GM23338 (cell line): ENCODE results near the gene NDUFB6. TPM values are rescaled to one million over a fixed set of nuclear protein-coding genes. Genes with fewer than 3 reads are reported as not detected.

Source experiments
- ATAC-seq: fragments of 200-7000 bp; cut with Tn5 transposase; 3 replicates; pipeline ENCODE4 v1.9.1; 2020
- DNase-seq: peaks from one replicate; pipeline ENCODE4 v3.0.0-alpha.2; 2015; ENCODE audit warnings: low spot score
- H2AFZ ChIP-seq: fragments of 200-600 bp; sonication (generic); 2 replicates; pipeline ENCODE4 v1.8.0; 2016; ENCODE audit warnings: antibody characterized with exemption, mild to moderate bottlenecking, moderate library complexity
- H3F3A ChIP-seq: fragments of 200-600 bp; sonication (generic); replicated peaks from 2 replicates; pipeline ENCODE4 v1.8.0; 2017; ENCODE audit warnings: antibody characterized with exemption, mixed run types, low read depth
- H3K27ac ChIP-seq: fragments of 200-600 bp; sonication (generic); 2 replicates; pipeline ENCODE4 v1.6.1; 2016; ENCODE audit warnings: low read depth
- H3K27me3 ChIP-seq: fragments of 200-600 bp; sonication (generic); 2 replicates; pipeline ENCODE4 v1.8.0; 2016; ENCODE audit warnings: mild to moderate bottlenecking, mixed run types, moderate library complexity; ENCODE audit not compliant: insufficient read depth
- H3K36me3 ChIP-seq: fragments of 200-600 bp; sonication (generic); 2 replicates; pipeline ENCODE4 v1.8.0; 2016; ENCODE audit warnings: mild to moderate bottlenecking; ENCODE audit not compliant: insufficient read depth
- H3K4me1 ChIP-seq: fragments of 200-600 bp; sonication (generic); 2 replicates; pipeline ENCODE4 v1.8.0; 2016; ENCODE audit warnings: mild to moderate bottlenecking, moderate library complexity; ENCODE audit not compliant: insufficient read depth
- H3K4me2 ChIP-seq: fragments of 200-600 bp; sonication (generic); 2 replicates; pipeline ENCODE4 v1.7.1; 2017; ENCODE audit warnings: mixed run types
- H3K4me3 ChIP-seq: fragments of 200-600 bp; sonication (generic); 2 replicates; pipeline ENCODE4 v1.6.1; 2016; ENCODE audit warnings: mixed run types
- H3K79me2 ChIP-seq: fragments of 200-600 bp; sonication (generic); replicated peaks from 2 replicates; pipeline ENCODE4 v1.8.0; 2017; ENCODE audit warnings: mild to moderate bottlenecking; ENCODE audit not compliant: insufficient read depth
- H3K9me2 ChIP-seq: fragments of 200-600 bp; sonication (generic); 2 replicates; pipeline ENCODE4 v1.8.0; 2017; ENCODE audit not compliant: insufficient read depth
- H4K20me1 ChIP-seq: fragments of 200-600 bp; sonication (generic); replicated peaks from 2 replicates; pipeline ENCODE4 v1.8.0; 2017; ENCODE audit warnings: mild to moderate bottlenecking; ENCODE audit not compliant: insufficient read depth
- H3K27ac Mint-ChIP-seq: 2 replicates; pipeline ENCODE4 v1.8.0; 2020; ENCODE audit warnings: inconsistent platforms, mild to moderate bottlenecking, moderate library complexity, mixed read lengths
- H3K27me3 Mint-ChIP-seq: 3 replicates; pipeline ENCODE4 v1.8.0; 2022; ENCODE audit warnings: low read depth, mild to moderate bottlenecking, moderate library complexity, mixed read lengths, inconsistent platforms; ENCODE audit not compliant: insufficient read depth, poor library complexity
- H3K36me3 Mint-ChIP-seq: 3 replicates; pipeline ENCODE4 v1.8.0; 2021; ENCODE audit warnings: low read depth, mild to moderate bottlenecking, inconsistent platforms, moderate library complexity, mixed read lengths
- H3K4me1 Mint-ChIP-seq: 3 replicates; pipeline ENCODE4 v1.8.0; 2020; ENCODE audit warnings: mild to moderate bottlenecking, inconsistent platforms, mixed read lengths
- H3K4me3 Mint-ChIP-seq: 3 replicates; pipeline ENCODE4 v1.8.0; 2021; ENCODE audit warnings: moderate library complexity, mild to moderate bottlenecking, inconsistent platforms, mixed read lengths
- H3K9me3 Mint-ChIP-seq: 3 replicates; pipeline ENCODE4 v1.8.0; 2020; ENCODE audit warnings: moderate library complexity, mild to moderate bottlenecking, inconsistent platforms, mixed read lengths
- CREB1 ChIP-seq: fragments of 250-450 bp; sonication (Bioruptor Pico); IDR thresholded peaks from 2 replicates; pipeline ENCODE4 v1.5.0; 2020; ENCODE audit warnings: low read depth, mild to moderate bottlenecking, moderate library complexity
- EZH2 ChIP-seq: fragments of 200-600 bp; sonication (generic); IDR thresholded peaks from one replicate; pipeline ENCODE4 v1.8.0; 2017; ENCODE audit warnings: antibody characterized with exemption, mild to moderate bottlenecking, low read depth; ENCODE audit not compliant: unreplicated experiment
- JUNB ChIP-seq: IDR thresholded peaks from one replicate; pipeline ENCODE4 v1.6.1; 2016; ENCODE audit warnings: antibody characterized with exemption; ENCODE audit not compliant: unreplicated experiment
- NANOG ChIP-seq: IDR thresholded peaks from 2 replicates; pipeline ENCODE4 v1.6.1; 2016; ENCODE audit warnings: antibody characterized with exemption, borderline replicate concordance
- STAT1 ChIP-seq: IDR thresholded peaks from one replicate; pipeline ENCODE4 v1.6.1; 2016; ENCODE audit warnings: antibody characterized with exemption; ENCODE audit not compliant: unreplicated experiment
- ZNF114 ChIP-seq: fragments of 250-450 bp; sonication (Bioruptor Pico); IDR thresholded peaks from 2 replicates; pipeline ENCODE4 v1.5.0; 2020; ENCODE audit warnings: mild to moderate bottlenecking, moderate library complexity
- polyA plus RNA-seq: library from polyadenylated mRNA; unstranded; fragments of >200 nt; fragmentation: Nextera tagmentation; extraction: Ambion mirVana; gene quantifications from 2 replicates; pipeline ENCODE4 v1.2.1, GENCODE V29; 2016
- total RNA-seq: library from RNA; depleted of rRNA; stranded (reverse); fragments of >200 nt; shearing (Covaris generic); gene quantifications from 2 replicates; pipeline ENCODE4 v1.2.3, GENCODE V29; 2014
- TF ChIP-seq, protein P1 (sequence below): fragments of 250-450 bp; sonication (Bioruptor Pico); IDR thresholded peaks from 2 replicates; pipeline ENCODE4 v1.5.0; 2020; ENCODE audit warnings: mild to moderate bottlenecking, moderate library complexity

NDUFB6 gene
- total and polyA plus RNA-seq, 2 experiments from 2014 or later = 56.5 to 231 TPM

DNA sequence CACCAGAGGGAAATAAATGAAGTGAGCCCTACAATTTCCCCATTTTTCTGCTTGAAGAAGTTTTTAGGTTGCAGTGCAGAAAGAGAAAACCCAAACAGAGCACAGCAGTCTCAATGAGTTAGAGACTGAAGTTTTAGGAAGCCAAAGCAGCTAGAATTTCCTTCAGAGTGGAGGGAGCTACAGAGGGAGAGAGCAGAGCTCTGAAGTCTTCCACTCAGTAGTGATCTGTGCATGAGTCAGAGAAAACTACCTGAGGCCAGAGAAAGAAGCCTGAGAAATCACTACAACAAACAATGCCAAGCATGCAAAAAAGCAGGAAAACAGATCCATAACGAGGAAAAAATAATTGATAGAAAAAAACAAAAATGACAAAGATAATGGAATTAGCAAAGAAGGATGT lies 17.9 kb upstream of the NDUFB6 start:
- no peaks in the 10 kb centered on the region for H3K36me3 ChIP-seq
- H4K20me1 ChIP-seq = no peaks in the 10 kb centered on the region
- 0 out of 2 replicates have a peak, but pooled peaks cover 3% of the 10 kb centered on the region for H3K9me2 ChIP-seq
- no peaks in the 10 kb centered on the region for H3K9me3 Mint-ChIP-seq
- no peak overlapping the region for H3K4me2 ChIP-seq
- H3K27ac ChIP-seq = no peak overlapping the region
- H3F3A ChIP-seq = no peaks in the 10 kb centered on the region
- H3K4me1 Mint-ChIP-seq = no peaks in the 10 kb centered on the region
- H3K27ac Mint-ChIP-seq = no peak overlapping the region
- H3K27me3 ChIP-seq = no peaks in the 10 kb centered on the region
- no peak for DNase-seq
- H3K36me3 Mint-ChIP-seq = no peaks in the 10 kb centered on the region
- H3K4me3 ChIP-seq = no peak overlapping the region
- no peaks in the 10 kb centered on the region for H3K4me1 ChIP-seq
- no peak overlapping the region for H3K4me3 Mint-ChIP-seq
- H2AFZ ChIP-seq = no peak overlapping the region
- H3K79me2 ChIP-seq = no peaks in the 10 kb centered on the region
- TF ChIP-seq ZNF114 (CRISPR knock-in tag) = no peak
- no peak for TF ChIP-seq CREB1 (CRISPR knock-in tag)
- no peak for TF ChIP-seq STAT1
- TF ChIP-seq, protein P1, sequence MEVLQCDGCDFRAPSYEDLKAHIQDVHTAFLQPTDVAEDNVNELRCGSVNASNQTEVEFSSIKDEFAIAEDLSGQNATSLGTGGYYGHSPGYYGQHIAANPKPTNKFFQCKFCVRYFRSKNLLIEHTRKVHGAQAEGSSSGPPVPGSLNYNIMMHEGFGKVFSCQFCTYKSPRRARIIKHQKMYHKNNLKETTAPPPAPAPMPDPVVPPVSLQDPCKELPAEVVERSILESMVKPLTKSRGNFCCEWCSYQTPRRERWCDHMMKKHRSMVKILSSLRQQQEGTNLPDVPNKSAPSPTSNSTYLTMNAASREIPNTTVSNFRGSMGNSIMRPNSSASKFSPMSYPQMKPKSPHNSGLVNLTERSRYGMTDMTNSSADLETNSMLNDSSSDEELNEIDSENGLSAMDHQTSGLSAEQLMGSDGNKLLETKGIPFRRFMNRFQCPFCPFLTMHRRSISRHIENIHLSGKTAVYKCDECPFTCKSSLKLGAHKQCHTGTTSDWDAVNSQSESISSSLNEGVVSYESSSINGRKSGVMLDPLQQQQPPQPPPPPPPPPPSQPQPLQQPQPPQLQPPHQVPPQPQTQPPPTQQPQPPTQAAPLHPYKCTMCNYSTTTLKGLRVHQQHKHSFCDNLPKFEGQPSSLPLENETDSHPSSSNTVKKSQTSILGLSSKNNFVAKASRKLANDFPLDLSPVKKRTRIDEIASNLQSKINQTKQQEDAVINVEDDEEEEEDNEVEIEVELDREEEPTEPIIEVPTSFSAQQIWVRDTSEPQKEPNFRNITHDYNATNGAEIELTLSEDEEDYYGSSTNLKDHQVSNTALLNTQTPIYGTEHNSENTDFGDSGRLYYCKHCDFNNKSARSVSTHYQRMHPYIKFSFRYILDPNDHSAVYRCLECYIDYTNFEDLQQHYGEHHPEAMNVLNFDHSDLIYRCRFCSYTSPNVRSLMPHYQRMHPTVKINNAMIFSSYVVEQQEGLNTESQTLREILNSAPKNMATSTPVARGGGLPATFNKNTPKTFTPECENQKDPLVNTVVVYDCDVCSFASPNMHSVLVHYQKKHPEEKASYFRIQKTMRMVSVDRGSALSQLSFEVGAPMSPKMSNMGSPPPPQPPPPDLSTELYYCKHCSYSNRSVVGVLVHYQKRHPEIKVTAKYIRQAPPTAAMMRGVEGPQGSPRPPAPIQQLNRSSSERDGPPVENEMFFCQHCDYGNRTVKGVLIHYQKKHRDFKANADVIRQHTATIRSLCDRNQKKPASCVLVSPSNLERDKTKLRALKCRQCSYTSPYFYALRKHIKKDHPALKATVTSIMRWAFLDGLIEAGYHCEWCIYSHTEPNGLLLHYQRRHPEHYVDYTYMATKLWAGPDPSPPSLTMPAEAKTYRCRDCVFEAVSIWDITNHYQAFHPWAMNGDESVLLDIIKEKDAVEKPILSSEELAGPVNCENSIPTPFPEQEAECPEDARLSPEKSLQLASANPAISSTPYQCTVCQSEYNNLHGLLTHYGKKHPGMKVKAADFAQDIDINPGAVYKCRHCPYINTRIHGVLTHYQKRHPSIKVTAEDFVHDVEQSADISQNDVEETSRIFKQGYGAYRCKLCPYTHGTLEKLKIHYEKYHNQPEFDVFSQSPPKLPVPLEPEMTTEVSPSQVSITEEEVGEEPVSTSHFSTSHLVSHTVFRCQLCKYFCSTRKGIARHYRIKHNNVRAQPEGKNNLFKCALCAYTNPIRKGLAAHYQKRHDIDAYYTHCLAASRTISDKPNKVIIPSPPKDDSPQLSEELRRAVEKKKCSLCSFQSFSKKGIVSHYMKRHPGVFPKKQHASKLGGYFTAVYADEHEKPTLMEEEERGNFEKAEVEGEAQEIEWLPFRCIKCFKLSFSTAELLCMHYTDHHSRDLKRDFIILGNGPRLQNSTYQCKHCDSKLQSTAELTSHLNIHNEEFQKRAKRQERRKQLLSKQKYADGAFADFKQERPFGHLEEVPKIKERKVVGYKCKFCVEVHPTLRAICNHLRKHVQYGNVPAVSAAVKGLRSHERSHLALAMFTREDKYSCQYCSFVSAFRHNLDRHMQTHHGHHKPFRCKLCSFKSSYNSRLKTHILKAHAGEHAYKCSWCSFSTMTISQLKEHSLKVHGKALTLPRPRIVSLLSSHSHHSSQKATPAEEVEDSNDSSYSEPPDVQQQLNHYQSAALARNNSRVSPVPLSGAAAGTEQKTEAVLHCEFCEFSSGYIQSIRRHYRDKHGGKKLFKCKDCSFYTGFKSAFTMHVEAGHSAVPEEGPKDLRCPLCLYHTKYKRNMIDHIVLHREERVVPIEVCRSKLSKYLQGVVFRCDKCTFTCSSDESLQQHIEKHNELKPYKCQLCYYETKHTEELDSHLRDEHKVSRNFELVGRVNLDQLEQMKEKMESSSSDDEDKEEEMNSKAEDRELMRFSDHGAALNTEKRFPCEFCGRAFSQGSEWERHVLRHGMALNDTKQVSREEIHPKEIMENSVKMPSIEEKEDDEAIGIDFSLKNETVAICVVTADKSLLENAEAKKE (CRISPR knock-in tag) = no peak
- ATAC-seq = no peak
- no peaks in the 10 kb centered on the region for H3K27me3 Mint-ChIP-seq

DNA sequence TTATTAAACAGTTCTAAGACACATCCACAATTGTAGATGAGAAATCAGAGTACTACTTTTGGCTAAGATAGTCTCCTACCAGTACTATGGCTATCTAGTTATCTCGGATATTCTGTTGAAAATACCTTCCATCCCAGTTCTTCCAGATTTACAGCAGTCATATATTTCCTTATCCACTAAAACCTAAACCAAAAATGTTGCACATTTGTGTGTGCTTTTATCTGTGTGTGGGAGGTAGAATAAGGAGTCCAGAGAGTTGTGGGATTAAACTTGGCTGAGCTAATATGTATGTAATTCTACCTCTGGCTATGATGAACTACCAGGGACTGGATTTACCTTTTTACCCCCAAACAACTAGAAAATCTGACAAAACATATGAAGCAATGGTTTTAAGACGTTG lies 17.5 kb upstream of the NDUFB6 start:
- H3K27me3 ChIP-seq = no peaks in the 10 kb centered on the region
- H3F3A ChIP-seq = no peaks in the 10 kb centered on the region
- H4K20me1 ChIP-seq = no peaks in the 10 kb centered on the region
- no peak overlapping the region for H3K4me3 ChIP-seq
- H3K4me3 Mint-ChIP-seq = no peak overlapping the region
- no peak overlapping the region for H3K27ac Mint-ChIP-seq
- H3K27ac ChIP-seq = no peak overlapping the region
- no peak overlapping the region for H2AFZ ChIP-seq
- no peaks in the 10 kb centered on the region for H3K36me3 Mint-ChIP-seq
- ATAC-seq = no peak
- no peaks in the 10 kb centered on the region for H3K4me1 ChIP-seq
- H3K79me2 ChIP-seq = no peaks in the 10 kb centered on the region
- no peak overlapping the region for H3K4me2 ChIP-seq
- 0 out of 2 replicates have a peak, but pooled peaks cover 3% of the 10 kb centered on the region for H3K9me2 ChIP-seq
- H3K36me3 ChIP-seq = no peaks in the 10 kb centered on the region
- no peaks in the 10 kb centered on the region for H3K4me1 Mint-ChIP-seq
- no peaks in the 10 kb centered on the region for H3K9me3 Mint-ChIP-seq
- no peaks in the 10 kb centered on the region for H3K27me3 Mint-ChIP-seq
- no peak for DNase-seq
- TF ChIP-seq NANOG (no peak), EZH2 (no peak), ZNF114 (CRISPR knock-in tag) (no peak), STAT1 (no peak), JUNB (no peak)
- TF ChIP-seq, protein P1 (CRISPR knock-in tag) = no peak
